Ascending aorta (tissue), 2 donors: ENCODE data around the gene IL1RAP. TPM values are rescaled to one million over a fixed set of nuclear protein-coding genes. Genes with fewer than 3 reads are reported as not detected.

Source experiments
- DNase-seq, 2 donors: peaks; one replicate each; pipeline ENCODE4 v3.0.0-alpha.2; 2019; ENCODE audit warnings: low spot score in 2 of 2
- H3K27ac ChIP-seq, 2 donors: fragments of 200-600 bp; sonication (generic); one replicate each; pipeline ENCODE4 v1.5.1; 2016 to 2017; ENCODE audit warnings: mild to moderate bottlenecking in 1 of 2
- H3K27me3 ChIP-seq: fragments of 200-600 bp; sonication (generic); one replicate; pipeline ENCODE4 v1.5.1; 2017
- H3K36me3 ChIP-seq, 2 donors: fragments of 200-600 bp; sonication (generic); one replicate each; pipeline ENCODE4 v1.5.1; 2016
- H3K4me1 ChIP-seq, 2 donors: fragments of 200-600 bp; sonication (generic); one replicate each; pipeline ENCODE4 v1.5.1; 2016 to 2017; ENCODE audit warnings: mild to moderate bottlenecking in 1 of 2
- H3K4me3 ChIP-seq, 2 donors: fragments of 200-600 bp; sonication (generic); one replicate each; pipeline ENCODE4 v1.5.1; 2016 to 2017; ENCODE audit warnings: mild to moderate bottlenecking in 1 of 2
- H3K9me3 ChIP-seq, 2 donors: fragments of 200-600 bp; sonication (generic); one replicate each; pipeline ENCODE4 v1.5.1; 2016
- intact Hi-C: fragments of 100-400 bp; cut with DNase I; formaldehyde crosslinking; loops from one replicate; pipeline ENCODE4 v1.15.1; 2023
- total RNA-seq: library from RNA; depleted of rRNA; stranded (reverse); fragments of >200 nt; gene quantifications from one replicate; pipeline ENCODE4 v1.1.0, GENCODE V29; 2016
- TF ChIP-seq, protein P1 (sequence below), 3 experiments: fragments of 200-600 bp in 2 of 3; fragments of 450-650 bp in 1 of 3; sonication (generic) in 2 of 3; IDR thresholded peaks; one replicate each; pipeline ENCODE4 v1.5.1; 2016 to 2019; ENCODE audit warnings: antibody characterized with exemption in 3 of 3, mild to moderate bottlenecking in 1 of 3, moderate library complexity in 1 of 3

Gene IL1RAP
- total RNA-seq, 1 donor from 2014 or later: 12.8 TPM

DNA sequence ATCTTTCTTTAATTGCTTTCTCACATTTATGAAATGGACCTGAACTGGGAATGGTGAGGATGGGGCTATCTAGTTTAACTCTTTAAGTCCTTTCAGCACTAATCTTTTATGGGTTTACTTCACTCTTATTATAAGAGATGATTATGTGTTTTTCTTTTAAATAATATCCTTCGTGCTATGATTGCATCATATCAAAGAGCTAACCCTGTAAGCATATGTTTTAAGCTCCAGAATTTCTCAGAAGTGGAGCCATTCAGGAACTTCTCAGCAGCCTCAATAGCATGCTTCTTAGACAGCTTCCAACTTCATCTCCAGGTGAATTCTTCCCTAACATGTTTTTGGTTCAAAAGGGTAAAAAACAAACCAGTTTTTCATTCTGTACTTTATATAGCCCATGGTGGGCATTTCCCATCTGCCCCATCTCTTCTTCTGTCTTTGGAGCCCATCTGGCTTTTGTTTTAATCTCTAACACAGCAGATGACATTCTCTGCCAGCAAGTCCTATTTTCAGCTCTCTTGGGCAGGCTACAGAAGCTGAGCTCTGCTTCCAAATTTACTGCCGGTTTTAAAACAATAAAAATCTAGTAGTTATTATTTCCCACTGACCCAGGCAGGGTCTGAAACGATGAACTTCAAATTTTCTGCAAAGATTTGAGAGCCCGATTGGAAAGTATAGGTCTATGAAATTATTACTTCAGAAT is 26.8 kb upstream of the IL1RAP start:
- H3K4me3 ChIP-seq: no peak overlapping the region
- DNase-seq: no peak
- H3K36me3 ChIP-seq: no peaks in the 10 kb centered on the region
- no peaks in the 10 kb centered on the region for H3K27me3 ChIP-seq
- TF ChIP-seq, protein P1, sequence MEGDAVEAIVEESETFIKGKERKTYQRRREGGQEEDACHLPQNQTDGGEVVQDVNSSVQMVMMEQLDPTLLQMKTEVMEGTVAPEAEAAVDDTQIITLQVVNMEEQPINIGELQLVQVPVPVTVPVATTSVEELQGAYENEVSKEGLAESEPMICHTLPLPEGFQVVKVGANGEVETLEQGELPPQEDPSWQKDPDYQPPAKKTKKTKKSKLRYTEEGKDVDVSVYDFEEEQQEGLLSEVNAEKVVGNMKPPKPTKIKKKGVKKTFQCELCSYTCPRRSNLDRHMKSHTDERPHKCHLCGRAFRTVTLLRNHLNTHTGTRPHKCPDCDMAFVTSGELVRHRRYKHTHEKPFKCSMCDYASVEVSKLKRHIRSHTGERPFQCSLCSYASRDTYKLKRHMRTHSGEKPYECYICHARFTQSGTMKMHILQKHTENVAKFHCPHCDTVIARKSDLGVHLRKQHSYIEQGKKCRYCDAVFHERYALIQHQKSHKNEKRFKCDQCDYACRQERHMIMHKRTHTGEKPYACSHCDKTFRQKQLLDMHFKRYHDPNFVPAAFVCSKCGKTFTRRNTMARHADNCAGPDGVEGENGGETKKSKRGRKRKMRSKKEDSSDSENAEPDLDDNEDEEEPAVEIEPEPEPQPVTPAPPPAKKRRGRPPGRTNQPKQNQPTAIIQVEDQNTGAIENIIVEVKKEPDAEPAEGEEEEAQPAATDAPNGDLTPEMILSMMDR (IDR thresholded peaks at IDR 0.05): no peak
- no peak overlapping the region for H3K27ac ChIP-seq
- H3K9me3 ChIP-seq: no peaks in the 10 kb centered on the region
- H3K4me1 ChIP-seq: no peaks in the 10 kb centered on the region
- intact Hi-C loops: no loop called here

DNA sequence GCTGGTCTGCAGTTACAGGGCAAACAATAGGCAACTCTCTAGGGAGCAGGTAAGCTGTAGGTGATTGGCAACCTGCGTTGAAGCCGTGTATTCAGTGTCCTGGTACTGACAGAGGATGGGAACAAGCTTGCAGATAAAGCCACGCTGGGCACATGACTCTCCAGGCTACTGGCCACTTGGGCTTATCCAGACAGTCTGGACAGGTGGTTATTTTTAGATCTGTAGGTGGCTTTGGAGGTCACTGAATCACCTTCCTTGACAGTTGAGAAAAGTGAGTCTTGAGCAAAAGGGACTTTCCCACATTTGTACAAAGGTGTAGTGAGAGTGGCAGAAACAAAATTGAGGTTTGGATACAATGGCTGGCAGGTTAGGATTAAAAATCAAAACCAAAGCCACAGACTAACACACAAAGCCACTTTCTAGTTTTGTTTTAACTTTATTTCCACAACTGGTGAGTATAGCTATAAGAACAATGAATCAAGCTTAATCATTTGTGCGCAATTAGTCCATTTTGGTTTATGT is 22.3 kb upstream of the IL1RAP start:
- intact Hi-C loops: no loop called here
- Histone ChIP-seq H3K4me3 (no peak overlapping the region), H3K4me1 (no peaks in the 10 kb centered on the region), H3K27me3 (no peaks in the 10 kb centered on the region), H3K9me3 (no peaks in the 10 kb centered on the region), H3K36me3 (no peaks in the 10 kb centered on the region), H3K27ac (no peak overlapping the region)
- DNase-seq: no peak
- TF ChIP-seq, protein P1 (IDR thresholded peaks at IDR 0.05): no peak

DNA sequence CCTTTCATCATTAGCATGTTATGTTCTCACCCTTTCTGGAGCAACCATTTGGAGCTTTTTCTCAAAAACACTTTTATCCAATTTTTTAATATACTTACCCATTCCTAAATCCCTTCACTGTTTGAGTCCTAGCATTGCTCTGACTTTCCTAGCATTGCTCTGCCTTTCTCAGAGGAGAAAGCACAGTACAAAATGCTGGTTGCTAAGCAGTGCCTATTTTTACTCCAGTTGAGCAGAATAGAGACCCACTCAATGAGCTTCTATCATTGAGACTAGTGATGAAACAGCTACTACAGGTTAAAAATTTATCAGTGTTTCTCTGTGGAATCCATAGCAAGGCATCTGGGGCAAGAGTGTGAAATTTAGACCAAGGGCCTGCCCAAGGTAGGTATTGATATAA is 21.8 kb upstream of the IL1RAP start:
- DNase-seq: no peak
- Histone ChIP-seq H3K36me3 (no peaks in the 10 kb centered on the region), H3K9me3 (no peaks in the 10 kb centered on the region), H3K27ac (no peak overlapping the region), H3K4me1 (no peaks in the 10 kb centered on the region), H3K4me3 (no peak overlapping the region), H3K27me3 (no peaks in the 10 kb centered on the region)
- TF ChIP-seq, protein P1 (IDR thresholded peaks at IDR 0.05): no peak
- intact Hi-C loops: no loop called here

DNA sequence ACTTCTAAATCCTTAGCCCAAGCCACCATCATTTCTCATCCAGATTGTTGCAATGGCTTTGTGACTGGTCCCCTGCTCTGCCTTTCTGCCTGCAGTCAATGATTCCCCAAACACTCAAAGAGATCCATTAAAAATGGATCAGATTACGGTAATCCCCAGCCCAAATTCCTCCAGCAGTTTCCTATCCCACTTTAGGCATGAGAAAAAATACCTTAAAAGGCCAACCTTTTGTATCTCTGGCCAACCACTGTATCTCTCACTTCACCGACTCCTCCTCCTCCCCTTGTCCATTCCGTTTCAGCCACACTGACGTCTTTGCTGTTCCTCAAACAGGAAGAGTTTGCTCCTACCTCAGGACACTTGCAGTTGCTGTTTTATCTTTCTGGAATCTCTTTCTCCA is 20.9 kb upstream of the IL1RAP start:
- H3K27me3 ChIP-seq: no peaks in the 10 kb centered on the region
- intact Hi-C loops: no loop called here
- H3K27ac ChIP-seq: no peak overlapping the region

GRCh38 chr3:190494907-190495306 is 19.0 kb upstream of the IL1RAP start:
- H3K27me3 ChIP-seq: no peaks in the 10 kb centered on the region
- no peaks in the 10 kb centered on the region for H3K4me1 ChIP-seq
- H3K27ac ChIP-seq: no peak overlapping the region
- intact Hi-C loops: no loop called here
- TF ChIP-seq, protein P1 (IDR thresholded peaks at IDR 0.05): no peak
- no peaks in the 10 kb centered on the region for H3K36me3 ChIP-seq
- DNase-seq: no peak
- no peaks in the 10 kb centered on the region for H3K9me3 ChIP-seq
- H3K4me3 ChIP-seq: no peak overlapping the region

More for the DNA sequence above, 20.9 kb upstream of the IL1RAP start:
- no peaks in the 10 kb centered on the region for H3K9me3 ChIP-seq
- H3K36me3 ChIP-seq: no peaks in the 10 kb centered on the region
- H3K4me3 ChIP-seq: no peak overlapping the region
- no peak for DNase-seq
- H3K4me1 ChIP-seq: no peaks in the 10 kb centered on the region
- TF ChIP-seq, protein P1 (IDR thresholded peaks at IDR 0.05): no peak
